IMR-90 (cell line): Measurements from ENCODE around the gene BRI3BP. TPM values are rescaled to one million over a fixed set of nuclear protein-coding genes. Genes with fewer than 3 reads are reported as not detected.

Experiments
- ATAC-seq: fragments of 200-7000 bp; cut with Tn5 transposase; 2 replicates; pipeline ENCODE4 v1.9.1; 2020; ENCODE audit warnings: low read depth, mild to moderate bottlenecking, moderate library complexity
- BruUV-seq: library from RNA; stranded (reverse); fragments of 400-500 nt; replicated peaks from 2 replicates; lab custom pipeline; 2021; lab: Mats Ljungman, UMichigan
- CTCF ChIA-PET: fragments of 300-600 bp; formaldehyde crosslinking; extraction: SDS; loops from one replicate; lab custom pipeline; 2021; ENCODE audit warnings: antibody characterized with exemption; lab: Yijun Ruan, JAX
- POLR2A ChIA-PET: fragments of 300-600 bp; sonication (Branson Sonifier 250); formaldehyde crosslinking; loops from one replicate; lab custom pipeline; 2022; ENCODE audit warnings: antibody characterized with exemption; ENCODE audit not compliant: unreplicated experiment; lab: Charles Lee
- DNase-seq: peaks from one replicate; pipeline ENCODE4 v3.0.0; 2013
- H2AFZ ChIP-seq: replicated peaks from 2 replicates; pipeline ENCODE3; 2013; ENCODE audit warnings: low read length, mild to moderate bottlenecking; ENCODE audit not compliant: poor library complexity
- H2AK5ac ChIP-seq: 2 replicates; pipeline ENCODE4 v1.6.1; 2013; ENCODE audit warnings: low read depth, low read length, inconsistent platforms
- H2AK9ac ChIP-seq: replicated peaks from 2 replicates; pipeline ENCODE3; 2013; ENCODE audit warnings: mild to moderate bottlenecking, low read depth, low read length, moderate library complexity; ENCODE audit not compliant: poor library complexity
- H2BK120ac ChIP-seq: 2 replicates; pipeline ENCODE4 v1.6.1; 2013; ENCODE audit warnings: low read depth, low read length, inconsistent platforms
- H2BK15ac ChIP-seq: 3 replicates; pipeline ENCODE4 v1.6.1; 2013; ENCODE audit warnings: low read depth, low read length, inconsistent platforms
- H2BK20ac ChIP-seq: 2 replicates; pipeline ENCODE4 v1.6.1; 2013; ENCODE audit warnings: low read depth, mild to moderate bottlenecking, inconsistent platforms, low read length, moderate library complexity
- H2BK5ac ChIP-seq: 2 replicates; pipeline ENCODE4 v1.6.1; 2013; ENCODE audit warnings: mild to moderate bottlenecking, low read depth, low read length, inconsistent platforms; ENCODE audit not compliant: poor library complexity, severe bottlenecking
- H3K14ac ChIP-seq: replicated peaks from 2 replicates; pipeline ENCODE4 v1.6.1; 2013; ENCODE audit warnings: low read depth, low read length, inconsistent platforms
- H3K18ac ChIP-seq: 2 replicates; pipeline ENCODE4 v1.6.1; 2013; ENCODE audit warnings: low read depth, low read length, control low read depth
- H3K23ac ChIP-seq: 2 replicates; pipeline ENCODE4 v1.6.1; 2013; ENCODE audit warnings: low read depth, low read length, inconsistent platforms
- H3K27ac ChIP-seq: 2 replicates; pipeline ENCODE4 v1.5.1; 2013; ENCODE audit warnings: mild to moderate bottlenecking, control low read depth, low read length; ENCODE audit not compliant: insufficient read depth
- H3K27me3 ChIP-seq: 2 replicates; pipeline ENCODE4 v1.6.1; 2013; ENCODE audit warnings: low read length; ENCODE audit not compliant: control insufficient read depth, insufficient read depth
- H3K36me3 ChIP-seq: 2 replicates; pipeline ENCODE4 v1.6.1; 2013; ENCODE audit warnings: low read length, mixed read lengths; ENCODE audit not compliant: control insufficient read depth, insufficient read depth
- H3K4ac ChIP-seq: 2 replicates; pipeline ENCODE4 v1.6.1; 2013; ENCODE audit warnings: low read depth, low read length, inconsistent platforms
- H3K4me1 ChIP-seq: 2 replicates; pipeline ENCODE4 v1.6.1; 2013; ENCODE audit warnings: low read length, mixed read lengths; ENCODE audit not compliant: control insufficient read depth, insufficient read depth
- H3K4me2 ChIP-seq: 2 replicates; pipeline ENCODE4 v1.6.1; 2013; ENCODE audit warnings: low read depth, mild to moderate bottlenecking, control low read depth, low read length, moderate library complexity
- H3K4me3 ChIP-seq: 2 replicates; pipeline ENCODE4 v1.5.1; 2013; ENCODE audit warnings: low read depth, mild to moderate bottlenecking, control low read depth, low read length, moderate library complexity; ENCODE audit not compliant: insufficient read depth
- H3K56ac ChIP-seq: 2 replicates; pipeline ENCODE4 v1.6.1; 2013; ENCODE audit warnings: low read length, inconsistent platforms; ENCODE audit not compliant: insufficient read depth; ENCODE audit errors: extremely low read depth
- H3K79me1 ChIP-seq, 2 experiments: 2 replicates each; pipeline ENCODE4 v1.6.1; 2013; ENCODE audit warnings: low read length in 2 of 2, inconsistent platforms in 1 of 2, low read depth in 1 of 2
- H3K9ac ChIP-seq: 2 replicates; pipeline ENCODE4 v1.6.1; 2013; ENCODE audit warnings: low read depth, low read length, control low read depth
- H3K9me1 ChIP-seq: 2 replicates; pipeline ENCODE4 v1.6.1; 2013; ENCODE audit warnings: low read length, inconsistent platforms; ENCODE audit not compliant: insufficient read depth
- H3K9me3 ChIP-seq: 2 replicates; pipeline ENCODE4 v1.6.1; 2013; ENCODE audit warnings: low read length; ENCODE audit not compliant: control insufficient read depth, insufficient read depth
- H4K20me1 ChIP-seq: 2 replicates; pipeline ENCODE4 v1.6.1; 2013; ENCODE audit warnings: low read length, inconsistent platforms; ENCODE audit not compliant: insufficient read depth
- H4K5ac ChIP-seq: 2 replicates; pipeline ENCODE4 v1.6.1; 2013; ENCODE audit warnings: mild to moderate bottlenecking, low read depth, low read length, control low read depth
- H4K8ac ChIP-seq, 2 experiments: 2 replicates each; pipeline ENCODE4 v1.6.1; 2013; ENCODE audit warnings: low read depth in 2 of 2, low read length in 2 of 2, control low read depth in 1 of 2, inconsistent platforms in 1 of 2
- H4K91ac ChIP-seq: 2 replicates; pipeline ENCODE4 v1.6.1; 2013; ENCODE audit warnings: low read depth, low read length, inconsistent platforms; ENCODE audit not compliant: insufficient read depth
- BHLHE40 ChIP-seq: fragments of 150-350 bp; IDR thresholded peaks from 2 replicates; pipeline ENCODE4 v1.6.1; 2016; ENCODE audit warnings: mild to moderate bottlenecking, low read depth, low read length
- CEBPB ChIP-seq: IDR thresholded peaks from 2 replicates; pipeline ENCODE4 v1.6.1; 2012; ENCODE audit warnings: low read depth, low read length, improper control_type of control experiment
- CHD1 ChIP-seq: IDR thresholded peaks from 2 replicates; pipeline ENCODE4 v1.6.1; 2012; ENCODE audit warnings: low read depth, low read length, improper control_type of control experiment
- CTCF ChIP-seq: conservative IDR thresholded peaks from 2 replicates; pipeline ENCODE4 v1.5.1; 2012; ENCODE audit warnings: mild to moderate bottlenecking, low read depth, low read length, improper control_type of control experiment
- ELK1 ChIP-seq: fragments of 150-350 bp; IDR thresholded peaks from 2 replicates; pipeline ENCODE4 v1.6.1; 2016; ENCODE audit warnings: low read depth, mild to moderate bottlenecking, low read length, moderate library complexity, borderline replicate concordance
- FOS ChIP-seq: fragments of 150-350 bp; IDR thresholded peaks from 2 replicates; pipeline ENCODE4 v1.6.1; 2016; ENCODE audit warnings: low read depth, low read length
- MAFK ChIP-seq: IDR thresholded peaks from 2 replicates; pipeline ENCODE4 v1.6.1; 2012; ENCODE audit warnings: low read depth, low read length, improper control_type of control experiment
- MAZ ChIP-seq: IDR thresholded peaks from 2 replicates; pipeline ENCODE4 v1.6.1; 2012; ENCODE audit warnings: low read depth, mild to moderate bottlenecking, low read length, improper control_type of control experiment, moderate library complexity, borderline replicate concordance
- MXI1 ChIP-seq: IDR thresholded peaks from 2 replicates; pipeline ENCODE4 v1.6.1; 2012; ENCODE audit warnings: low read depth, mild to moderate bottlenecking, low read length, moderate library complexity, borderline replicate concordance
- NFE2L2 ChIP-seq: fragments of 150-350 bp; IDR thresholded peaks from 2 replicates; pipeline ENCODE4 v1.6.1; 2016; ENCODE audit warnings: low read depth, mild to moderate bottlenecking, low read length
- POLR2A ChIP-seq: IDR thresholded peaks from 2 replicates; pipeline ENCODE4 v1.6.1; 2012; ENCODE audit warnings: mild to moderate bottlenecking, low read depth, low read length
- RAD21 ChIP-seq: IDR thresholded peaks from 2 replicates; pipeline ENCODE4 v1.6.1; 2012; ENCODE audit warnings: low read length, improper control_type of control experiment
- RCOR1 ChIP-seq: IDR thresholded peaks from 2 replicates; pipeline ENCODE4 v1.6.1; 2012; ENCODE audit warnings: mild to moderate bottlenecking, low read length, improper control_type of control experiment; ENCODE audit not compliant: insufficient replicate concordance
- RFX5 ChIP-seq: IDR thresholded peaks from 2 replicates; pipeline ENCODE4 v1.8.0; 2012; ENCODE audit warnings: low read depth, mild to moderate bottlenecking, low read length, moderate library complexity
- SMC3 ChIP-seq: fragments of 150-350 bp; IDR thresholded peaks from 2 replicates; pipeline ENCODE4 v1.6.1; 2016; ENCODE audit warnings: low read depth, mild to moderate bottlenecking, antibody characterized with exemption, low read length, moderate library complexity
- WGBS, 2 experiments: methylation state at CpG; one replicate each; pipeline versions ENCODE4 v1.1.5 to v1.1.7; 2013; ENCODE audit warnings: missing lambda C conversion rate in 2 of 2; ENCODE audit not compliant: insufficient read length in 1 of 2; ENCODE audit errors: extremely low coverage in 2 of 2; 5-methylcytosine and 5-hydroxymethylcytosine counted together
- dilution Hi-C: fragments of 300-500 bp; cut with HindIII; formaldehyde crosslinking; loops from one replicate; pipeline ENCODE4 v1.14.3; 2018; ENCODE audit warnings: low sequenced_read_pairs; ENCODE audit not compliant: unreplicated experiment
- in situ Hi-C: fragments of 300-500 bp; cut with MboI; formaldehyde crosslinking; loops from 3 replicates; pipeline ENCODE4 v1.14.3; 2019; ENCODE audit warnings: low sequenced_read_pairs, inconsistent platforms, mixed read lengths
- intact Hi-C: fragments of 100-400 bp; cut with micrococcal nuclease; formaldehyde crosslinking; loops from 2 replicates; pipeline ENCODE4 v1.10.0; 2022
- polyA plus RNA-seq, 3 experiments: library from polyadenylated mRNA; depleted of rRNA; stranded (reverse); fragments of >200 nt; gene quantifications; 2 replicates each; pipeline ENCODE4 v1.2.3, GENCODE V29; 2012; ENCODE audit warnings: low replicate concordance in 1 of 3
- total RNA-seq: library from RNA; depleted of rRNA; stranded (reverse); fragments of >200 nt; gene quantifications from 2 replicates; pipeline ENCODE4 v1.2.3, GENCODE V29; 2012
- TF ChIP-seq, protein P1 (sequence below): fragments of 150-350 bp; IDR thresholded peaks from 2 replicates; pipeline ENCODE4 v1.6.1; 2017; ENCODE audit warnings: mild to moderate bottlenecking, antibody characterized with exemption, low read length, low read depth

BRI3BP gene
- total and polyA plus RNA-seq, 2 of the 4 experiments (the other 2 are of a cell fraction) = 2.5 to 2.8 TPM

- no peaks in the 10 kb centered on the region for H3K9me1 ChIP-seq
- no peaks in the 10 kb centered on the region for H3K27me3 ChIP-seq
- no peaks in the 10 kb centered on the region for H3K79me1 ChIP-seq
- H3K27ac ChIP-seq = no peak overlapping the region
- no peak overlapping the region for H3K4me3 ChIP-seq
- H3K9me3 ChIP-seq = no peaks in the 10 kb centered on the region
- no TSS peak for BruUV-seq
- no peak overlapping the region for H2AK9ac ChIP-seq
- no peak overlapping the region for H4K8ac ChIP-seq
- no peak overlapping the region for H3K18ac ChIP-seq
- peaks cover 65% of the 10 kb centered on the region for H3K36me3 ChIP-seq
- TF ChIP-seq ELK1 (no peak), CEBPB (no peak), POLR2A (no peak), CHD1 (no peak), SMC3 (no peak), RAD21 (no peak), RFX5 (no peak), MAFK (no peak), MAZ (no peak), NFE2L2 (no peak), RCOR1 (no peak), FOS (no peak), MXI1 (no peak), CTCF (no peak), BHLHE40 (no peak)
- TF ChIP-seq, protein P1, sequence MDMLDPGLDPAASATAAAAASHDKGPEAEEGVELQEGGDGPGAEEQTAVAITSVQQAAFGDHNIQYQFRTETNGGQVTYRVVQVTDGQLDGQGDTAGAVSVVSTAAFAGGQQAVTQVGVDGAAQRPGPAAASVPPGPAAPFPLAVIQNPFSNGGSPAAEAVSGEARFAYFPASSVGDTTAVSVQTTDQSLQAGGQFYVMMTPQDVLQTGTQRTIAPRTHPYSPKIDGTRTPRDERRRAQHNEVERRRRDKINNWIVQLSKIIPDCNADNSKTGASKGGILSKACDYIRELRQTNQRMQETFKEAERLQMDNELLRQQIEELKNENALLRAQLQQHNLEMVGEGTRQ = no peak
- H3K4me1 ChIP-seq = no peaks in the 10 kb centered on the region
- H3K9ac ChIP-seq = no peak overlapping the region
- H2BK5ac ChIP-seq = no peak overlapping the region
- H2AFZ ChIP-seq = no peak overlapping the region
- dilution Hi-C loops = no loop called here
- H2BK120ac ChIP-seq = no peak overlapping the region
- ChIA-PET CTCF (no interaction called here), POLR2A (no interaction called here)
- H4K20me1 ChIP-seq = no peaks in the 10 kb centered on the region
- H3K23ac ChIP-seq = no peak overlapping the region
- H3K56ac ChIP-seq = no peak overlapping the region
- 80% methylated on average over 1 of the region's 22 CpGs; no CpG with 5 or more reads in 1 of the 2 experiments for WGBS, 2 experiments
- no peak overlapping the region for H4K5ac ChIP-seq
- H3K14ac ChIP-seq = no peak overlapping the region
- intact Hi-C loops = no loop called here
- H4K91ac ChIP-seq = no peak overlapping the region
- H2BK15ac ChIP-seq = no peak overlapping the region
- no peak overlapping the region for H2BK20ac ChIP-seq
- H3K4me2 ChIP-seq = no peak overlapping the region
- in situ Hi-C loops = no loop called here
- no peak for ATAC-seq
- no peak for DNase-seq
- H2AK5ac ChIP-seq = no peak overlapping the region
- no peak overlapping the region for H3K4ac ChIP-seq
These were observed 26.3 kb upstream of the BRI3BP start for GRCh38 chr12:124967016-124967739.
